DMS 273 treated with DMSO at 0.1 percent for 48 hours (cell line): ENCODE measurements around the gene TMEM91.
A peak's percentile ranks its signal among the peaks of the same experiment; 100 is the strongest.

Experiments
- DNase-seq: peaks from one replicate; lab custom pipeline; 2025; lab: John Stamatoyannopoulos, UW

TMEM91 gene

DNA sequence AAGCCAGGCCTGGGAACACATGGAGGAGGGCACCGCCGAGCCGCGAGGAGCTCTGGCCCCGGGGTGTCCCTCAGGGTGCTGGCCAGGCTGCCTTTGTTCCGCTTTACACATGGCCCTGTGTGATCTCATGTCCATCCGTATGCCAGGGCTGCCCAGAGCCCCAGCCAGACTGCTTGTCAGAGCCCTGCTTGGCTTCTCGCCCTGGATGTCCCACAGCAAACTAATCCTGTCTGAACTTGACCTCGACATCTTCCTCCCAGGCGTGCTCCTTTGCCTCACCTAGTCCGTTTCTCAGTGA is 35.6 kb downstream of the TMEM91 start:
- no peak for DNase-seq

DNA sequence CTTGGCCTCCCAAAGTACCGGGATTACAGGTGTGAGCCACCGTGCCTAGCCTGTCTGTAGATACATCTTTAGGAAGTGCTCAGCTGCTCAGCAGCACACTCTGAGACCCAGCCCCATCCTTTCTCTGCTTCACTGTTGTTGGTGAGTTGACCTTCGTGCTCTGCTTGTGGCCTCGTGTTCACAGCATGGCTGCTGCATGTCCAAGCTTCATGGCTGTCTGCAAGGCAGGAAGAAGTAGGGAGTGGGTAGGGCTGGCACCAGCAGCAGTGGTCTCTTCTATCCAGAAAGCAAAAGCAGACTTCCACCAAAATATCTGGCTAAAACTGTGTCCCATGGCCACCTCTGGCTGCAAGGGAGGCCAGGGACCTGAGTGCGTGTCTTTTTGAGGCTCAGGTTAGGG is 36.6 kb downstream of the TMEM91 start:
- no peak for DNase-seq

DNA sequence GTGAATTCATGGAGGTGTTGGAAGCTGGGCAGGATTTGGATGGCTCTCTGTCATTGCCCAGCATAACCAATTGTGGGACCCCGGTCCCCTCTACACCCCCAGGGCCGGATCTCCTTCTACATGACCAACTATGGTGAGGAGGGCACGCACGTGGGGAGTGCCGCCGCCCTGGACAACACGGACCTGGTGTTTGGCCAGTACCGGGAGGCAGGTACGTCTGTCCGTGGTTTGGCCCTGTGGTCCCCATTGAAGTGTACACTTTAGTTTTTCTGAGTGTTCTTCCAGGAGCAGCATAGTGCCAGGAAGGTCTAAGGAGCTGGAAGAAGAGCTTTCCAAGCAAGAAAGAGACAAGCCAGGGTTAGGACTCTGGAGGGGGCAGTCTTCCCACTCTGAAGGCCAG is 37.6 kb downstream of the TMEM91 start:
- no peak for DNase-seq

DNA sequence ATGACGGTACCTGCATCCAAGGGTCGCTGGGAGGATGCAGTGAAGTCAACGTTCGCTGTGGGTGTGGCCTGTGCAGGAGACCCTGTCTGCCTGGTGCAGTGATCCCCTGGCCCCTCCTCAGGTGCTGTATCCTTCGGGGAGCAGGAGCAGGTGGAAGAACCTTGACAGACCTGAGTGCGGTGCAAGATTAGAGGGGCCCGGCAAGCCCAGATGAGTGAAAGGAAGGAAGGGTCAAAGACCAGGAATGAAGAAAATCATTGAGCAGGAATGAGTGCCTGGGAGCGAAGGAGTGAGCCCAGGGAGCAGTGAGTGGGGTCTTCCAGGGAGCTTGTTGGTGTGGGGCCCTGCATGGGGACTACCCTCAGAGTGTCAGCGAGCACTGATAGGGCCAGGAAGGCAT is 38.1 kb downstream of the TMEM91 start:
- DNase-seq = no peak

DNA sequence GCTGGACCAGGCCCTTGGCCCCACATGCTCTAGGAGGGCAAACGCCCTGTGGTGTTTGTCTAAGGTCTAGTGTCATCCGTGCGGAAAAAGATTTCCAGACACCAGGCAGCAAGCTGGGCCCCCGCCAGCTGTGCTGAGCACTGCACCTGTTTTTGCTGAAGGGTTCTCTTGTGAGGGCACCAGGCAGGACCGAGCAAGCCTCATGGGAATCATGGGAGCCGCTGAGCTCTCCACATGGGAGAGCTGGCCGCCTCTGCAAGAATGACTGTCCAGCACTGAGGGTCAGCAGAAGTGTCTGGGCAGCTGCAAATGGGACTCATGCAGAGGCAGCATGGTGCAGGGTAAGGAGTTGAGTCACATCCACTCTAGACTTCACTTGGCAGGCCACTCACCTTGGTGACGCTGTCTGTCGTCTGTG is 38.8 kb downstream of the TMEM91 start:
- DNase-seq = no peak

DNA sequence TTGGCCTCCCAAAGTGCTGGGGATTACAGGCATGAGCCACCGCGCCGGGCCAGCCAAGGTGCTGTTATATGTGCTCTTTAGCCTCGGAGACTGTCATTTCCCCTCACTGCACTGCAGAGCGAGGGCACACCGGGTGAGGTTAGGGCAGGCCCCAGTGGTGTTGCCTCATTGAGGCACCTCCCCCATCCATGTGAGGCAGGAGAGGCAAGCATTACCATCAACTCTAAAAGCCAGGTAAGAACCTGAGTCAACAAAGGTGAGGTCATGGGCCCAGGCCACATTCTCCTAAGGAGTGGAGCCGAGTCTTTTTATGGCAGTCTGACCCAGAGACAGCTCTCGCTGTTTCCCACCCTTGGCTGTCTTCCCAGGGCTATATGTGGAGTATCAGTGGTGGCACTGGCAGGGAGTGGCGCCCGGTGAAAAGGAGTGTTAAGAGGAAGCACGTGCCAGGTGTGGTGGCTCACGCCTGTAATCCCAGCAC is 39.9 kb downstream of the TMEM91 start:
- no peak for DNase-seq

DNA sequence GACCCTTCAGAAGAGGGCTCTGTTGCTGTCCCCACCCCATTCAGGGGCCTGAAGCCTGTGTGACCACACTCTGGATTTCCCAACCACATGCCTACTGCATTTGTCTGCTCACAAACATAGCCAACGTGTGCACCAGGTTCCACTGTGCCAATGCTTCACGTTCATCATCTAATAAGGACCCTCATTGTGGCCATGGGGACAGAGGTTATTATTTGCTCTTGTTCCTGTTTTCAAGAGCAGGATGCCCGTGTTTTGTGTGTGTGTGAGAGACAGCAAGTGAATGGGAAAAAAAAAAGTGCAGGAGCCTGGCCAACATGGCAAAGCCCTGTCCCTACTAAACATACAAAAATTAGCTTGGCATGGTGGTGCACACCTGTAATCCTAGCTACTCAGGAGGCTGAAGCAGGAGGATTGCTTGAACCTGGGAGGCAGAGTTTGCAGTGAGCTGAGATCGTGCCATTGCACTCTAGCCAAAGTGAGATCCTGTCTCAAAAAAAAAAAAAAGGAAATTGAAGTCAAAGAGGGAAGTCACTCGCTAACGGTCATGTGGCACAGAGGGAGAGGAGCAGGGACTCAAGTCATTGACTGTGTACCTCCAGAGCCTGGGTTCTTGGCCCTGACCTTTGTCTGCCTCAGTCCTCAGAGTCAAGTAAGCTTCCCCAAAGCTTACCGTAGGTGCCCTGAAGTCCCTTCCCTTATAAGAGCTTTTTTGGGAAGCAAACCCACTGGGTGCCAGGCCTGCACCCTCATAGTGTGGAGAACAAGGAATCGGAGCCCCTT is 44.0 kb downstream of the TMEM91 start:
- no peak for DNase-seq

DNA sequence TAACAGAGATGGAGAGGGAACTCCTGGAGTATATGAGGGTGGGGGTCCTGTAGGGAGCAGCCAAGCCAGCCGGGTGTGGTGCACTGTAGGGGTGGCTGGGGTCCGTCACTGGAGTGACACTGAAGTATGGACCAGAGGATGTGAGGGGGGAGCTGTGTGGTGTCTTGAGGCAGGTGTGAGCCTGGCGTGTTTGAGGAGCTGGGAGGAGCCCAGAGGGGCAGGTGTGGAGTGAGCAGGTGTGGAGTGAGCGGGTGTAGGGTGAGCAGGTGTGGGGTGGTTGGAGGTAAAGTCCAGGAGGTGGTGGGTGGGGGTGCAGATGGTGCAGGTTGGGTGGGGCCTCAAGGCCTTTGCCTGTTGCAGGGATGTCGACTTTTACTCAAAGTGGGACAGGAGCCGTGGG is 45.0 kb downstream of the TMEM91 start:
- no peak for DNase-seq

DNA sequence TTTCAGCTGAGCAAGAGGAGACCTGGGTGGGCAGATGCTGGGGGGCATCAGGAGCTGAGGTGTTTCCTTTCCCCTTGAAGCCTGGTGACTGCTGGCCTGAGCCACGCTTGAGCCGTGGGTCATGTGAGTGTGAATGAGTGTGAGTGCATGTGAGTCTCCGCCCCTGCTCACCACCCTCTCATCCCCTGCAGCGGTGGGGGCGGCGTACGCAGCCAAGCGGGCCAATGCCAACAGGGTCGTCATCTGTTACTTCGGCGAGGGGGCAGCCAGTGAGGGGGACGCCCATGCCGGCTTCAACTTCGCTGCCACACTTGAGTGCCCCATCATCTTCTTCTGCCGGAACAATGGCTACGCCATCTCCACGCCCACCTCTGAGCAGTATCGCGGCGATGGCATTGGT is 45.6 kb downstream of the TMEM91 start:
- no peak for DNase-seq

DNA sequence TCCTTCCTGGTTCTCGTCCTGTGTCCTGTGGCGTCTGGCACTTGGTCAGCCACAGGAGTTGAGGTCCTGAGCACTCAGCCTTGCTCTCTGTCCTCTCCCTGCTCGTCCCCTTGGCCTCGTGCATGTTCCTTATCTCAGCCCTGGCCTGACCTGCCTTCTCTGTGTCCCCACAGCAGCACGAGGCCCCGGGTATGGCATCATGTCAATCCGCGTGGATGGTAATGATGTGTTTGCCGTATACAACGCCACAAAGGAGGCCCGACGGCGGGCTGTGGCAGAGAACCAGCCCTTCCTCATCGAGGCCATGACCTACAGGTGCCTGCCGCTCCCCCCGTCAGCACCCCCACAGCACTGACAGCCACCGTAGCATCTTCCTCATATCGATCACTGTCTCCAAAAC is 46.1 kb downstream of the TMEM91 start:
- DNase-seq = no peak

DNA sequence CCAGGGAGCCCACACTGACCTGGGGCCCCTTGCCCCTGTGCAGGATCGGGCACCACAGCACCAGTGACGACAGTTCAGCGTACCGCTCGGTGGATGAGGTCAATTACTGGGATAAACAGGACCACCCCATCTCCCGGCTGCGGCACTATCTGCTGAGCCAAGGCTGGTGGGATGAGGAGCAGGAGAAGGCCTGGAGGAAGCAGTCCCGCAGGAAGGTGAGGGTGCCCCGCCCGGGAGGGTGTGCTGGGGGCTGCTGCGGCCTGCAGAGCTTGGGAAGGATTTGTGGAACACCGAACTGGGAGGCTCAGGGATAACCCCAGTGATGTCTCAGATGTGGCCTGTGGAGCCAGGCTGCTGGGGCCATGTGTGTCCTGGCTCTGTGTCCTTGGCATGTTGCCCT is 46.6 kb downstream of the TMEM91 start:
- DNase-seq = no peak

DNA sequence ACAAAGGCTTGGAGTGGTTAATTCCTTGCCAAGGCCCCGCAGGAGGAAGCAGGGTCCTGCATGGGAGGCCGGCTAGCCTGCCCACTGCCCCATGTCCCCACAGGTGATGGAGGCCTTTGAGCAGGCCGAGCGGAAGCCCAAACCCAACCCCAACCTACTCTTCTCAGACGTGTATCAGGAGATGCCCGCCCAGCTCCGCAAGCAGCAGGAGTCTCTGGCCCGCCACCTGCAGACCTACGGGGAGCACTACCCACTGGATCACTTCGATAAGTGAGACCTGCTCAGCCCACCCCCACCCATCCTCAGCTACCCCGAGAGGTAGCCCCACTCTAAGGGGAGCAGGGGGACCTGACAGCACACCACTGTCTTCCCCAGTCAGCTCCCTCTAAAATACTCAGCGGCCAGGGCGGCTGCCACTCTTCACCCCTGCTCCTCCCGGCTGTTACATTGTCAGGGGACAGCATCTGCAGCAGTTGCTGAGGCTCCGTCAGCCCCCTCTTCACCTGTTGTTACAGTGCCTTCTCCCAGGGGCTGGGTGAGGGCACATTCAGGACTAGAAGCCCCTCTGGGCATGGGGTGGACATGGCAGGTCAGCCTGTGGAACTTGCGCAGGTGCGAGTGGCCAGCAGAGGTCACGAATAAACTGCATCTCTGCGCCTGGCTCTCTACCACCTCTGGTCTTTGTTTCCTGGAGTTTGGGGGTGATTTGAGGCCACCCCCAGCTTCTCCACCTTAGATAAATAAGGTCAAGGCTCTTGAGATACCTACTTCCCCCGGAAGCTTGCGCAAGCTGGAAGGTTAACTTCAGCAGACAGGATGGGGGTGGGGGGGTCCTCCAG is 48.2 kb downstream of the TMEM91 start:
- DNase-seq = no peak

DNA sequence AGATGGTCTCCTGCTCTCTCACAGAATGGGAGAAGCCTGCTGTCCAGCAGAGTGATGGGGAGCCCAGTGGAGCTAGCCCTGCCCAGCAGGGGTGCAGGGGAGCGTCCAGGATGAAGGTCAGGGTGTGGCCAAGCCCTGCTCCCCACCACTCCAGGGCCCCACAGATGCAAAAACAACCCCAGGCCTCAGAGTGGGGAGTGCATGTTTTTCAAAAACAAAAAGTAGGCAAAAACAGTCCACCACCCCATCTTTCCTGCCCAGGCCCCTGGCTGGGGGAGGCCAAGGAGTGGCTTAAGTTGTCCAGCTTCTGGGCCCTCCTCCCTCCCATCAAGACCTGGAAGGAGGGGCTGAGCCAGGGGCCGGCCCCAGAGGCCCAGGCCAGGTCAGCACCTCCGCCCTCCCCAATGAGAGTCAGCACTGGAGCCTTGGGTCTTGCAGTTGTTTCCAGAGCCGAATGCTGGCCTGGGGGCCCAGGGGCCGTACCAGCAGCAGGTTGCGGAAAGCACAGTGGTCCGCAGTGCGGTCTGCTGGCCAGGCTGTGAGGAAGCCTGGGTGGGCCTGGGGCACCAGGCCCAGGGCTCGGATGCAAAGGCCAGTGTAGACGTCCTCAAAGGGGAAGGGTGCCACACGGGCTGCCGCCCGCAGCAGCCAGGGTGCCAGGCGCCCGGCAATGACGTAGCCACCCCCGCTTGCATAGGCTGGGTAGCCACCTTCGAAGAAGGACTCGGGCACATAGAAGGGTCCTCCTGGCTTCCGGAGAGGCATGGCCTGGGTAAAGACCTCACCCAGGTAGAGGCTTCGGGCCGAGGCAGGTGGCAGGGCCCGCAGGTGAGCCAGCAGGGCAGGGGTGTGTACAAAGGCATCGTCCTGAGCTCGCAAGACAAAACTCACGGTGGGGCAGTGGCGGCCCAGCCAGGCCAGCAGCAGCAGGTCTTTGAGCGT is 49.1 kb downstream of the TMEM91 start:
- no peak for DNase-seq

DNA sequence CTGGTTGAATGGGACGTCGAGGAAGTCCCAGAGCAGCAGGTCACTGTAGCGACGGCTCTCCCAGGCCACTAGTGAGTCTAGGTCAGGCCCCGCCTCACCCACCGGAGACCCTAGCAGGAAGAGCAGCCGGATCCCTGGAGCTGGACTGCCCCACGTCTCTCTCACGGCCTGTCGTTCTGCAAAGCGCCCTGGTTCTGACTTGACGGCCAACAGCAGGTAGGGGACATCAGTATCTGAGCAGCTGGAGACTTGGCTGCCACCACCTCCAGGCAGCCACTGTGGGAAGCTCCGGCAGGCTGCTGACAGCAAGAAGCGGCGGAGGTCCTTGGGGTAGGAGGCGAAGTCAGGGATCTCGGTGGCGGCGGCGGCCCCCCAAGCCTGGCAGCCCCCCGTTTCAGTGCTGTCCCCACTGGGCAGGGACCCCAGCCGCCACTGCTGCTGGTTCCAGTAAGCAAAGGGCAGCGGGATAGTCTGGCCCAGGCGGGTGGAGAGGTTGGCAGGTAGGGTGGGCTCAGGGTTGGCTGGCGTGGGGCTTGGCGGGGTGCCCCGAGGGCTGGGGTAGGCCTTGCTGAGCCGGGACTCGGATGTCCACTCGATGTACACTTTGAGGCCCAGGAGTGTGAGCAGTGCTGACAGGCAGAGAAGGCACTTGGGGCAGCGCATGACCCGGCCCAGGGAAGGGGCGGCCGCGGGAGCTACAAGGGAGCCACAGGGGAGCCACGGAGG is 49.9 kb downstream of the TMEM91 start:
- DNase-seq = no peak

DNA sequence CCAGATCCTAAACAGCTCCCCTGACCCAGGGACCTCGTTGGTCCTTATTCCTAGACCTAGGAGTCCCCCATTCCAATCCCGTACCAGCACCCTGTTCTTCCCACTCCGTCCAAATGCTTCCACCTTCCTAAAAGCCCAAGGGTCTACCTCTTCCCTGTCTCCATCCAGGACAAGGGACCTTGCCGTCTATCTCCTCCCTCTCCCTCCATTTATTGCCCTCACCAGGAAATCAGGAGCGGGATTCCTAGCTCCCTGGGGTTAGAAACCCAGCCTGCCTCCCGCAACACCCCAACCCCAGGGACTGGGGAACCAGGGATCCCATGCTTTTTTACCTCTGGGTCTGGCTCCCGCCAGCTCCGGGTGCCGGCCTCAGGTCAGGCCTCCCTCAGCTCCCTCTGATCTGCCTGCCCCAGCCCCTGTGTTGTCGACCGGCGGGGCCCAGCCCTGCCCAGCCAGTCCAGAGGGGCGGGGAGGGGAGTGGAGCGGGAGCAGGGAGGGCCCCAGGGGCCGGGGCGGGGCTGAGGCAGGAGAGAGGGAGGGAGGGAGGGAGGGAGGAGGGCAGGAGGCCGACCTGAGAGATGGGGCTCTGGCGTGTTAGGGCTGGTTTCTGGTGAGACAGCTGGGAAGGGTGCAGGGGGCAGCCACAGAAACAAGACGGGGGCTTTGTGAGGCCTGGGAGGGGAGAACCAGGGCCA is 50.8 kb downstream of the TMEM91 start, which contains the start of gene B3GNT8:
Gene B3GNT8, minus strand, starts transcription at position 423 of the 695 bp plus-strand sequence. CDS start 596 bp downstream, outside the sequence.
- DNase-seq = peak; percentile 51

DNA sequence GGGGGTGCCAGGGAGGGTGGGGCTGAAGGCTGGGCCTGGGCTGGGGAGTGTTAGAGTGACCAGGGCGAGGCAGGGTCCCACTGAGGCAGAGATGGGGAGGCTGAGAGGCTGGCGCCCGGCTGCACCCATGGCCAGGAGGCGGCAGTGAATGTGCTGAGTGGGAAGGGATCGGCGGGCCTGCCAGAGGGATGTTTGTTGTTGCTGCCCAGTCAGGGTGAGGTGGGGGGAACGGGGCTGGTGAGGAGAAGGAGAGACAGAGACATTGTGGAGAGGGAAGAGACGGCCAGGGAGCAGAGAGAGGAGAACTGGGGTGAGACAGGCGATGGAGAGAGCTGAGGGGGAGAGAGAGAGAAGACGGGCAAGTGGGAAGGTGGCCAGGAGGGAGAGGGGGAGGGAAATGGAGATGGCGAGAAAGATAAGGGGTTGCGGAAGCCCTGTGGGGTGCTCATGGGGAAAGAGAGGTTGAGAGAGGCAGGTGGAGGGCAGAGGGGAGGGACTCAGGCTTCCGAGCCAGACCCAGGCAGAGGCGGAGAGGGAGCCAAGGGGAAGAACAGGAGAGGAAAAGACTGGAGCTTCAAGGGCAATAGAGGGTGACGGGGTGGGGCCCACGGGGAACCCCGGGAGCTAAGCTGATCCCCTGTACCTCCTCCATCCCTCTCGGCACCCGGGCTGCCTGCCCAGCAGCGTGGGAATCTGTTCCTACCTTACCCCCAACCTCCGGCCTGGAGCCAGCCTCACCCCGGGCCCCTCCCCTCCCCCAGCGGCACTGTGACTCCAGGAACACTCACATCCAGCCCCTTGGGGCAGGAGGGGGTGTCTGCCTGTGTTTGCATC is 51.5 kb downstream of the TMEM91 start:
- DNase-seq = no peak

DNA sequence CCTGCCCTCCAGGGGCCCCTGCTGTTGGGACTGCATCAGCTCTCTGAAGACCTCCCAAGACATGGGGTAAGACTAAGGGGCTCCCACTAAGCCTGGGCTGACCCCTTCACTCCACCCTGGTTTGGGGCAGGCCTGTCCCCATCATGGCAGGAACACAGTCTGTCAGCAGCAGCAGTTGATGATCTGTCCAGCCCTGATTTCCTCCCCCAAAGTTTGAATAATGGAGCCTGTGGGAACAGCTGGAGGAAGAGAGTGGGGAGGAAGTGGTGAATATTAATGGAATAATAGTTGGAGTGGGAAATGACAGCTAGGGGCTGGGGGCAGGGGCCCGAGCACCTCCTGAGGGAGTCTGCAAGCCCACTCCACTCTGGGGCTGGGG is 52.1 kb downstream of the TMEM91 start:
- no peak for DNase-seq

DNA sequence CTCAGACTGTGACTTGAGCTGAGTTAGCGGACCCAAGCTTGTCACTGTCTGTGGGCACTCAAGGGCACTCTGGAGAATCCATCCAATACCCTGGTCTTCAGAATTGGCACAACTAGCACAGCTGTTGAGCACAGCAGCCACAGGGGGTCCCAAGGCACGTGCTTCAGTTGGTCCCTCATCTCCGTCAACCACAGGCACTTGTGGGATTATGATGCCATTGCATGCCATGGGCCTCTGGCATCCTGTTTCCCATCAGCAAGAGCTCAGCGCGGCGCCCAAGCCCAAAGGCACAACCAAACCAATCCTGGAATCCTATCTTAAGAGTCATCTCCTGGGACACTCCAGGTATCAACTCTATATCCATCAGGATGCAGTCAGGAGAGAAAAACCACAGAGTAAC is 54.6 kb downstream of the TMEM91 start:
- no peak for DNase-seq

DNA sequence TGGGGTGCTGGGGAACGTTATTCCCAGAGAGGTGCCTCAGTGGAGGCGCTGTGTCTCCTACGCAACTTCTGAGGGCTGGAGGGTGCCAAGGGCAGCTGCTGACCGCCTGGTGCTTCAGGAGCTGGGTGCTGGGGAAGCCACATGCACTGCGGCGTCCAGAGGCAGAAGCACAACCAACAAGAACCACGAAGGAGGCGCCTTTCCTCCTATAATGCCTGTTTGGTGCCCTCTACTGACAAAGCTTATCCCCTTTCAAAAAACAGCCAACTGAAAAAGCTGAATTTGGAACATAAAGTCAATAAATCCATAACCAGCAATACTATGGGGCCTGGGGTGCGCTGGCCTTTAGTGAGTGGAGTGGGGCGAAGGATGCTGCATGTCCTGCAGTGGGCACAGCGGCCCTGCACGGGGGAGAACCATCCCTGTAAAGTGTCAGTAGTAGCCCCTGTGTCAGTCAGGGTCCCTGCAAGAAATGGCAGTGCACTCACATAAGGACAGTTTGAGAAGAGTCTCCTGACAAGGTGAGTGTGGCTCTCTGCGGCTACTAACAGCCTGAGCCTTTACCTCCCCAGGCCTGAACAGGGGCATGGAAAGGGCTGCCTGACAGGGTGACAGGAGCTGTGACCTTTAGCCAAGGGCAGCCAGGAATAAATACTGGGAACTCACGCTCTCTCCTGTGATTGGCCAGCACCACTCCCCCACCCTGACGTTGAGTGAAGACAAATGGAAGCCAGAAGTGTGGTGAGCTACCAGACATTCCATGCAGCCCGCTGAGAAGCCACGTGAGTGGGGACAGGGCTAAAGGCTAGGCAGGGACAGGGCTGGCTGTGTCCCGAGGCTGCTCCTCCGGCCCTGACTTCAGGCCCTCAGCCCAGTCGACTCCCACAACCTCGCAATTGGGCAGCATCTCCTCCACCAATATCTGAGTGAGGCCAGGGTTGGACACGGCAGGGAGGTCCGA is 55.4 kb downstream of the TMEM91 start:
- no peak for DNase-seq
